HG02623 (cell line): ENCODE measurements around the gene PSRC1.
"Not testable (repeated sequence)": the region's sequence is repeated elsewhere in the genome, so short reads cannot be mapped to it uniquely, and the experiment has no call there.

Experiments
- ATAC-seq: cut with Tn5 transposase; IDR thresholded peaks from one replicate; pipeline ENCODE4 v1.9.1; 2021; ENCODE audit warnings: moderate library complexity; ENCODE audit not compliant: unreplicated experiment

The PSRC1 gene

DNA sequence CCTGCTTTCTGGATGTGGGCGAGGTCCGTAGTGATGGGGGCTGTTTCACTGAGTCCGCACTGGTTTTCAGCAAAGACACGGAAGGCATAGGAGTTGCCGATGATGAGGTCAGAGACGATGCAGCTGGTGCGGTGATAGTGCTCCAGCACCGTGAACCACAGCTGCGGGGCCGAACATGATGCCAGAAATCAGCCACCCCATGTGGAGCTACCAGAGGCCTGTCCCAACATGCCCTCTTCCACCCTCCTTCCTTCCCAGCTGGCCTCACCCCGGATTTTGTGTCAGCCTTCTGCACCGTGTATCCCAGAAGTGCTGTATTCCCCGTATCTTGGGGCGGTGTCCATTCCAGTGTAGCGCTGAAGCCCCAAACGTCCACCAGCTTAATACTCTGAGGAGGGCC, 13.8 kb upstream of the PSRC1 start:
- no peak for ATAC-seq

DNA sequence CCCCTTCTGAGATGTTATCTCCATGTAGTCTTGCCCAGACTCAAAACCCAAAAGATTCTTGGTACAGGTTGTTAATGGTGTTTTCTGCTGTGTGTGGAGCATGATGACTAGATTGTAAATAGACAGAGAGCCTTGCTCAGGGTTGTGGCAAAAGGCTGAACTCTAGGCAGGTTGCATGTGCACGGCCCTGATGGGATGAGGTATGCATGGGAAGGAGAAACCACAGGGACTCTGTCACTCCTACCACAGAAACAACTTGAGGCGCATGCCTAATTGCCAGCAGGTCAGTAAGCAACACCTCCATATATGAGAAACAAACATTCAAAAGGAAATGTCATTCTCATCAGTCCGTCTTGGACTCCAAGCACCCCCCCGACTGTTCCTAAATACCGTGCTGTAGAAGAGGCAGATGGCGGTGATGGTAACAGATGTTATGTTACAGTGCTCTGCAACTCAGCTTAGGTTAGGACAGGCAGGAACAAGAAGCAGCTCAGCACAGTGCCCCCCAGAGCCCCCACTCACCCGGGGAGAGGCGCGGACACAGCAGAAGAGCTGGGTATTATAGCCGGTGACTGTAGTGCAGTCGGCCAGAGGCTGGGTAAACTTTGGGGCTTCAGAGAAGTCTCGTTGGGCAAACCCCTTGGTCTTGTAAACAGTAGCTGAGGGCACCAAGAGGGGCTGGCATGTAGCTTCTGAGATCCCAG, 12.9 kb upstream of the PSRC1 start:
- no peak for ATAC-seq

GRCh38 chr1:109294481-109294880, 11.5 kb upstream of the PSRC1 start:
- no peak for ATAC-seq

DNA sequence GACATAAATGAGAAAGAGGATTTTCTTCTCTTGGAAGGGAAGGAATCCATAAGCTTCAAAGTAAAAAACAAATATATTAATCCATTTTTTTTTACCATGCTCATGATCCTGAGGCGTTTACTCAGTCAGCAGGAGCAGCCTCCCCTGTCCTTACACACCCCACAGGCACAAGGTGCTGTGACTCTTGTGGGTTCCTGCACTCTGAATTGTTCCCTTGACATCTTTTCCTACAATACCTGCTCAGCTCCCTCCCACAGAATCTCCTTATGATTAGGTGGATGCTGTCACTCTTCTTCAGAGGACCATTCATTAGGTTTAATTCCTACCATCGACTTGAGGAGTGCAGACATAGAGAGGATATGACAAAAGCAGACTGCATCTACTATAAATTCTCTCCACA, 10.1 kb upstream of the PSRC1 start:
- ATAC-seq: no peak

GRCh38 chr1:109292364-109292763, 9.4 kb upstream of the PSRC1 start:
- ATAC-seq: no peak

DNA sequence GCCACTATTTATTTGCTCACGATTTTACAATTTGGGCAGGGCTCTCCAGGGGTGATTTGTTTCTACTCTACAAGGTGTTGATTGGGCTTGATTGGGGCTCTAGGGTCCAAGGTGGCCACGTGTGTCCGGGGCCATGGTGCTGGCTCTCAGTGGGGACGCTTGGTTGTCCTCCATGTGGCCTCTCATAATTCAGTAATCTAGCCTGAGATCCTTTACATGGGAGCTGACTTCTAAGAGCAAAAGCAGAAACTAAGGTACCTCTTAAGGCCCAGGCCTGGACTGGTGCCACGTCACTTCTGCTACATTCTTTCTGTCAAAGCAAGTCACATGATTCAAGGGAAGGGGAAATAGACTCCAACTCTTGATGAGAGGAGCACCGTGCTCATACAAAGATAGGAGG, 8.1 kb upstream of the PSRC1 start:
- no peak for ATAC-seq

DNA sequence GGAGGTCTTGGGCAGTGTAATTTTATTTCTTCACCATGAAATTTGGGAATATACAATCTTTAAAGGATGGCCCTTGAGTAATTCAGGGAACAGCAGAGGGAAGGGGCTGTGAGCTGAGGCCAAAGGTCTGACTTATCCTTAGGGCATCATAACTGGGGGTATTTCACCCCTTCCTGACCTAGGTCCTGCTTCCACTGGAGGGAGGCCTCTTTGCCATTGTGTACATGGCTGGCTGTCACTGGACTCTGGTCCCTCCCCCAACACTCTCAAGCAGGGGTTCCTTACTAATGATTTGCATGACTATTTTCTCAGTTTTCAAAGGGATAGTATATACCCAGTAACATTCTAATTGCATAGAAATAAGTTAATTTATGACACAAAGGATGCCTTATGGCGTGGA, 7.2 kb upstream of the PSRC1 start:
- no peak for ATAC-seq

DNA sequence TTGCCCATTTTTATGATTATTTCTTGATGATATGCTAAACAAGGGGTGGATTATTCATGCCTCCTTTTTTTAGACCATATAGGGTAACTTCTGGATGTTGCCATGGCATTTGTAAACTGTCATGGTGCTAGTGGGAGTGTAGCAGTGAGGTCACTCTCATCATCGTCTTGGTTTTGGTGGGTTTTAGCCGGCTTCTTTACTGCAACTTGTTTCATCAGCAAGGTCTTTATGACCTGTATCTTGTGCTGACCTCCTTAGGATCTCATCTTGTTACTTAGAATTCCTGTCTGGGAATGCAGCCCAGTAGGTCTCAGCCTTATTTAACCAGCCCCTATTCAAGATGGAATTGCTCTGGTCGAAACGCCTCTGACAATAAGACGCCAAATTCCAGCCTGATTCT, 3.8 kb upstream of the PSRC1 start:
- ATAC-seq: not testable (repeated sequence)

DNA sequence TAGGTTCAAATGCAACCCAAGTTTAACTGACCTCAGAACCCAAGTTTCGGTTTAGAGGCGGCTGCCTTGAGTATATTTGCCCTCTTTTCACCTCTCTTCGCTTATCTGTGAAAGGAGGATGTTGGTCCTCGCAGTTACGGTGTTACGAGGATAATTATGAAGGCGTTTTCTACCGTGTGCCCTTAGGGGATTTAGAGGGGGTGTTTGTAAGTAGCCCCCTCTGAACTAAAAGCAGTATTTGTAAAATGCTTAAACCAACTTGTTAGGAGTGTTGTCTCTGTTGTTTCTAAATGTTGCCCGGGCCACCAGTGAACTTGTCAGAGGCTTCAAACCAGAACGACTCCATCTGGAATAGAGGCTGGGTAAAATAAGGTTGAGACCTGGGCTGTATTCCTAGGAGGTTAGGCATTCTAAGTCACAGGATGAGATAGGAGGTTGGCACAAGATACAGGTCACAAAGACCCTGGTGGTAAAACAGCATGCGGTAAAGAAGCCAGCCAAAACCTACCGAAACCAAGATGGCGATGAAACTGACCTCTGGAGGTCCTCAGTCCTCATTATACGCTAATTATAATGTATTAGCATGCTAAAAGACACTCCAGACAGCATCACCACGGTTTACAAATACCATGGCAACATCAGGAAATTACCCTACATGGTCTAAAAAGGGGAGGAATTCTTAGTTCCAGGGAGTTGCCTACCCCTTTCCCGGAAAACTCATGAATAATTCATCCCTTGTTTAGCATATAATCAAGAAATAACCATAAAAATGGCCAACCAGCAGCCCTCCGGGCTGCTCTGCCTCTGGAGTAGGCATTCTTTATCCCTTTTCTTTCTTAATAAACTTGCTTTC, 1.0 kb upstream of the PSRC1 start:
- ATAC-seq: peak; percentile 2

DNA sequence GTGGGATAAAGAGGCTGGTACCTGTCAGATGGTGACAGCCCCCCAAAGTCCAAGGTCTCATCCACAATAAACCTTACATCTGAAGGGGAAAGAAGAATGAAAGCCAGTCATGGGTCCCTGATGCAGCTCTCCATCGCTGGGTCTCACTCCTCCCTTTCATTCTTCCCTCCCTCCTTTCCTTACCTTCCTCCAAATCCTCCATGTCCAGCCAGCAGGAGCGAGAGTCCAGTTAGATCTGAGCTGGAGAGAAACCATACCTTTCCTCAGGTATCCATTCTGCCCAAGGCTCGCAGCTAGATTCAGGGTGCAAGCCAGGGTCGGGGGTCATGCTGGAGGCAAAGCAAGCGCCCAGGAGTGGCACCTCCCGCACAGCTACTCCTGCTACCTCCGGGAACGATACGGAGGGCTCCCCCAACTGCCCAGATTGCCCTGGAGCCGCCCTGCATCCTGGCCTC, 421 bp downstream of the PSRC1 start:
- no peak for ATAC-seq

DNA sequence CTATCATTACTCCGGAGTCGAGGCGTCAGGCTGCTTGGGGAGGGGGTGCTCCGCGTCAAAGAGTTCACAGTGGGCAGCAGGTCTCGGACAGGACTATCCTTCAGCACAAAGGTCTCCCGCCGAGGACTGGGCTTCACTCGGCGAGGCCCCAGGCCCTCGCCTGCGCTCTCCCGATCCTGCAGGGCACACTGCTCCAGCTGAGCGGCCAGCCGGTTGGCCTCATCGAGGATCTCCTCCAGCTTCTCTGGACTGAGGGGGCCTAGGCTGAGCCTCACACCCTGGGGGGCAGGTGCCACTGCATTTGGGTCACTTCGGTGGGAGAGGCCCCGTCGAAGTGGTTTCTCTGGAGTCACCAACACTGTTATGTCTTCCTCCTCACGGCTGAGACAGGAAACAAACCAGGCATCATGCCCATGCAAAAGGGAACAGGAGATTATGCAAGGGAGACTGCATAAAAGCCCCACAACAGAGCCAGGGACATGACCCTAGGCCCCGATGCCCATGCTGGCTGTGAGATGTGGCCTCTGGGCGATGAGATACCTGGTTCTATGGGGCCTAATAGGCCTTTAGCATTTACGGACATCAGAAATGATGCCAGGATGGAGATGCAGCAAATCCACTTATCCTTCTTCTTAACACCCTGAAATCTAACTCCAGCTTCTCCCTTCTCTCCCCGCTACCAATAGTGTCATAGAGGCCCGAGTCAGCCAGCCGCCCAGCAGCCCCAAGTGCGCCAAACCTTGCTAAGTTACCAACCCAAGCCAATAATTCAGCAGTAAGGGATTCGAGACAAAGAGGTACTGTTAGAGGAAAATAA, 1.1 kb downstream of the PSRC1 start:
- no peak for ATAC-seq

DNA sequence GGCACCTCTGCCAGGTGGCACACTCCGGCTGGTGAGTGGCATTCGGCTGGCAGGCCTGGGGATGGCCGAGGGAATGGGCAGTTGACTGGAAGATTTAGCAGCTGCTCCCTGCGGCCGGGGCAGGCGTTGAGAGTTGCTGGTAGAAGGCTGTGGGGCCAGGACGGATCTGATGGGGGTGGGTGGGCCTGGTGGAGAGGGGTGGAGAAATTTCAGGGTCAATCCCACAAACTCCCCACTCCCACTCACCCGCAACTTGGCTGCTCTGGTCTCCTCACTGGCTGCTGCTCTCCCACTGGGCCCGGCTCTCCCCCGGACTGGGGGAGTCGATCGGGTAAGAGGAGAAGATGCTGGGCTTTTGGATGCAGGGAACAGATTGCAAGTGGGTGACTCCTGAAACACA, 2.1 kb downstream of the PSRC1 start:
- no peak for ATAC-seq

- ATAC-seq: no peak
Observed at GRCh38 chr1:109279615-109280278, 3.2 kb downstream of the PSRC1 start.

DNA sequence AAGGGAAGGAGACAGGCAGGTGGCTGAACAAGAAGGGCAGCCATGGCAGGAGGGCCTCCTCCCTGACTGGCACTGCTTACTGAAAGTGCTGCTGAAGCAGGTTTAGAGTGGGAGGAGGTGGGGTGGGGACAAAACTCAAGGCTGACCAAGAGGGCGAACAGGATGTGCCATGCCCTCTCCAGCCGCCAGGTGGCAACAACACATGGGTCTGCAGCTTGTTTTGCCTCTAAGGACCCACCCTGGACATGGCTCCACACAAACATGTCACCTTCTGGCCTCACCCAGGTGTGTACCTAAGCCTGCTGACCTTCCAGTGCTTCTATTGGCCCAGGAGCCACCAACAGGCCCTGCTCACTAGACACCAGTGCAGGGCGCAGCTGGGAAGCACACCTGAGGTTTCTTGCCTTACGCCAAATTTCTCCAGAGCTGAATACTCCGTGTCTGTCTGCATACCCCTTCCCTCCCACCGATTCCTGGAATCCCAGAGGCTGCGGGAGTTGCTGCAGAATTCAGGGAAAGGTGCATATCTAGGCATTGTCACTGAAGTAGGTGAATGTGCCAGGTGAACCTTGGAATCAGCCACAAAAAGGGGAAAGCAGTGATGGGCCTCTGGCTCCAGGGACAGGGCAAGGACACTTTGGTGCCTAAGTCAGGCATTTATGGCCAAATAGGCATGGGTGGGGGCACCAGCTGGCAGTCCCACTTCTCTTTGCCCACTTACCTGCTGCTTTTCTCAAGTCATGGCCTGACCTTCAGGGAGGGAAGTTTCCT, 5.3 kb downstream of the PSRC1 start:
- ATAC-seq: no peak

GRCh38 chr1:109275706-109276345, 7.1 kb downstream of the PSRC1 start:
- ATAC-seq: no peak

- no peak for ATAC-seq
Observed at GRCh38 chr1:109274533-109275476, 8.1 kb downstream of the PSRC1 start.

DNA sequence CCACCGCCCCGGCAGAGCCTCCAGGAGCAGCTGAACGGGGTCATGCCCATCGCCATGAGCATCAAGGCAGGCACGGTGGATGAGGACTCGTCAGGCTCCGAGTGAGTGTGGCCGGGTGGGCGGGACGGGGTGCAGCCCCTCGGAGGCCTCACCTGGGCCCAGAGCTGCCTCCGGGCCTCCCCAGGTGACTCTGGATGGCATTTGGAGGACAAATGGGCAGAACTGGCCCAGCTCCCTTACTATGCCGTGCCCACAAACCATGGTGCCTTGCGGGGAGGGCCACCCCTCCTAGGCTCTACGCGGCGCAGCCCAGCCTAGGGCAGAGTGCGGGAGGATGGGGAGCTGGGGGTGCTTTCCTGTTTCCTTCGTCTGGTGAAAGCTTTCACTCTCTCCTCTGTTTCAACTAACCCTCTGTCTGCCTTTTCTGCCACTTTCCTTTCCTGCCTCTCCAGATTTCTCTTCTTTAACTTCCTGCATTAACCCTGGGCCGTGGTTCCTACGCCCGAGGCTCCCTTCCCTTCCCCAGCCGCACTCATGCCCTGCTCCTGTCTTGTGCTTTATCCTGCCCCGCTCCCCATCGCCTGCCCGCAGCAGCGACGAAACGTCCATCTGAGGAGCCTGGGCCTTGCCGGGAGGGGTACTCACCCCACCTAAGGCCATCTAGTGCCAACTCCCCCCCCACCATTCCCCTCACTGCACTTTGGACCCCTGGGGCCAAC, 9.2 kb downstream of the PSRC1 start:
- ATAC-seq: no peak
